NCI-H526 treated with DMSO at 0.1 percent for 48 hours (cell line): ENCODE measurements around the gene THOC5.
A peak's percentile ranks its signal among the peaks of the same experiment; 100 is the strongest.
"Not testable (repeated sequence)": the region's sequence is repeated elsewhere in the genome, so short reads cannot be mapped to it uniquely, and the experiment has no call there.

Source experiments
- DNase-seq: peaks from one replicate; lab custom pipeline; 2025; lab: John Stamatoyannopoulos, UW

THOC5 gene

DNA sequence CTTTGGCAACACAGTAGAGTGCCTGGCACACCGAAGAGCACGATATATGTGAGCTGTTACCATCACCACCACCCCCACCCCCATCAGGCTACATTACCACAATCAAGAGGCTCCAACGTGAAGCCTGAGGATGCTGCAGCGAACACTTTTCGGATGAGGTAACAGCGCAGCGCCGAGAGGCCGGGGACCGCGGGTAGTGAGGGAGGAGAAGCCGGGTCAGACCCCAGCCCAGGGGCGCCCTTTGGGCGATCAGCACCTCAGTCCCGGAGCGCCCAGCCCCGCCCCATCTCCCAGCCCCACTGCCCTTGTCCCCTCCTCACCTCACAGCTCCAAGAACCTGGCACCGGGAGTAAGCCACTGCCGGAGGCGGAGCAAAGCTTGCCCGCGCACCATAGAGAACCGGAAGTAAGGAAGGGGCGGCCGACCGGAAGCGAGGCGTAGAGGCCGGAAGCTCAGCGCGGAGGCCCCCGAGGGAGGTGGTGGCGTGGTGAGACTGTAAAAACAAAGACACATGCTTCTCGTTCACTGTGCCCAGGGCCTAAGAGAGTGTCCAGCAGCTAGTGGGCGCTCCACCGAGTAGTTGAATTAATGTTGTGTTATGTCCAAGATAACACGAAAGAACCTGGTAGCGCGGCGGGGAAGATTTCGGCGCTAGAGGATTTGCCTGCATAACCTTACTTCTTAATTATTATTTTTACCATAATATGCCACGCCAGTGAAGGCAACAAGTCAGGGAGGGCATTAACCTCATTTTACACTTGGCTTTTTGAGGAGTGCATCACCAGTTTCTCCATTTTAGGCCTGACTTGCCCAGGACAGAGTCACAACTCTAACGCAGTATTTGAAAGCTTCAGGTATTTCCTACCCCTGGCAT, at the start of gene THOC5:
TSS of gene THOC5 (minus strand) at position 407 of the 874 bp plus-strand sequence. CDS start 4,610 bp downstream, outside the sequence.
- peak; percentile 92 for DNase-seq

DNA sequence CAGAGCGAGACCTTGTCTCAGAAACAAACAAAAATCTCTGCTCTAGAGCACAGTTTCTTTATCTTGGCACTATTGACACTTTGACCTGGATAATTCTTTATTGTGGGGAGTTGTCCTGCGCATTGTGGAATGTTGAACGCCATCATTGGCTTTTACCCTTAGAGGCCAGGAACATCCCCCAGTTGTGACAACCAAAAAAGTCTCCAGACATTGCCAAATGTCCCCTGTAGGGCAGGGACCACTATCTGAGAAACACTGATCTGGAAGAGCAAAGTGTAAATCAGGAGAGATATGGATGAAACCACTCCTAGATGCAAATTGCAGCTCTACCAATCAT, 45.1 kb upstream of the THOC5 start:
- no peak for DNase-seq

DNA sequence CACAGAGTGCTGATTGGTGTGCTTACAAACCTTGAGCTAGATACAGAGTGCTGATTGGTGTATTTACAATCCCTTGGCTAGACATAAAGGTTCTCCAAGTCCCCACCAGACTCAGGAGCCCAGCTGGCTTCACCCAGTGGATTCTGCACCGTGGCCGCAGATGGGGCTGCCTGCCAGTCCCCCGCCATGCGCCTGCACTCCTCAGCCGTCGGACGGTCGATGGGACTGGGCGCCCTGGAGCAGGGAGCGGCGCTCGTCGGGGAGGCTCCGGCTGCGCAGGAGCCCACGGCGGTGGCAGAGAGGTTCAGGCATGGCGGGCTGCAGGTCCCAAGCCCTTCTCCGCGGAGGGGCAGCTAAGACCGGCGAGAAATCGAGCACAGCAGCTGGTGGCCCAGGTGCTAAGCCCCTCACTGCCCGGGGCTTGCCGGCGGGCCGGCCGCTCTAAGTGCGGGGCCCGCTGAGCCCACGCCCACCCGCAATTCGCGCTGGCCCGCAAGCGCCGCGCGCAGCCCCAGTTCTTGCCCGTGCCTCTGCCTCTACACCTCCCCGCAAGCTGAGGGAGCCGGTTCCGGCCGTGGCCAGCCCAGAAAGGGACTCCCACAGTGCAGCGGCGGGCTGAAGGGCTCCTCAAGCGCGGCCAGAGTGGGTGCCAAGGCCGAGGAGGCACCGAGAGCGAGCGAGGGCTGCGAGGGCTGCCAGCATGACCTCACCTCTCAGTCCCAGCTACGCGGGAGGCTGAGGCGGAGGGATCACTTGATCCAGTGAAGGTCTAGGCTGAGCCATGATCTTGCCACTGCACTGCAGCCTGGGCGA, 44.5 kb upstream of the THOC5 start:
- not testable (repeated sequence) for DNase-seq

DNA sequence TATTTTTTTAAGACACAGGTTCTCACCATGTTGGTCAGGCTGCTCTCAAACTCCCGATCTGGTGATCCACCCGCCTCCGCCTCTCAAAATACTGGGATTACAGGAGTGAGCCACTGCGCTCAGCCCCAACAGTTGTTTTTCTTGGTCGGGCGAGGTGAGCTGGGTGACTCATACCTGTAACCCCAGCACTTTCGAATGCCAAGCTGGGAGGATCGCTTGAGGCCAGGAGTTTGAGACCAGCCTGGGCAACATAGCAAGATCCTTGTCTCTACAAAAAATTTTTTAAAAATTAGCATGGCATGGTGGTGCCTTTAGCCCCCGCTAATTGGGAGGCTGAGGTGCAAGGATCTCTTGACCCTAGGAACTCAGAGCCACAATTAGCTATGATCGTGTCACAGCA, 42.9 kb upstream of the THOC5 start:
- DNase-seq: no peak

- DNase-seq: not testable (repeated sequence)
These were observed 40.9 kb upstream of the THOC5 start for GRCh38 chr22:29594447-29594846.

DNA sequence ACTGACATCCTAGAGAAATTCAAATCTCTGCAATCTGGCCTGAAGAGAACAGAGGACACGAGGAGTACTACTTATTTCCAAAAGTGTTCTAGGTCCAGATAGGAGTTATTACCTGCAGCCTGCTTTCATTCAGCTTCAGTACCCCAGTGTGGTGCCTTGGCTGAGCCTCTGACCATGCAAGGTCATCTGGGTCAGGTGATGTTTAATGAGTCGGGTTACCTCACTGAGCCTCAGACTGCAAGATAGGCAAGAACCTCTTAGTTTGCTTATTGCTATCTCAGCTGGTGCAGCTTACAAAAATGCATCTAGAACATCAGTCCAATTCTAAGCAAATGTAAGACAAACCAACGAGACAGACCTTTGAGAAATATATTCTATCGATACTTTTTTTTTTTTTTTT, 40.4 kb upstream of the THOC5 start:
- DNase-seq: no peak

DNA sequence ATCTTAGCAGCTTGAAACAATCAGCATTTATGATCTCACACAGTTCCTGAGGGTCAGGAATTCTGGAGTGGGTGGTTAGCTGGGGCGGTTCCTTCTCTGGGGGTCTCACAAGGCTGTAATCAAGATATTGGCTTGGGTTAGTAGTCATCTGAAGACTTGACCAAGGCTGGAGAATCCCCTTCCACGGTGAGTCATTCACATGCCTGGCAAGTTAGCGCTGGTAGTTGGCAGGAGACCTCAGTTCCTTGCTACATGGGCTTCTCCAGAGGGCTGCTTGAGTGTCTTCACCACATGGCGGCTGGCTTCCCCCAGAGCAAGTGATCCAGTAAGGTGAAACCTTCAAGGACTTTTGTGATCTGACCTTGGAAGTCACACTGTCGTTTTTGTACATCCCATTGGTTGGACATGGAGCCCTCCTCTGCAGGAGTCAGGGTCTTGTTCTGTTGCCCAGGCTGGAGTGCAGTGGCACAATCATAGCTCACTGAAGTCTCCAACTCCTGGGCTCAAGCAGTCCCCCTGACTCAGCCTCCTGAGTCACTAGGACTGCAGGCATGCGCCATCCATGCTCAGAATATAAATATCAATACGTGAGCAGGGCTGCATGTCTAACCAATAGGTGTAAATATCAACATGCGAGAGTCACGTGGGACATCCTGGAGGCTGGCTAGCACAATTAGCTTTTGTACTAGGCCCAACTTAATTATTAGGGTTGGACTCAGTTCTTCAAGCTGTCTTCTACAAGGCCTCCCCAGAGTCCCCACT, 34.6 kb upstream of the THOC5 start:
- no peak for DNase-seq

DNA sequence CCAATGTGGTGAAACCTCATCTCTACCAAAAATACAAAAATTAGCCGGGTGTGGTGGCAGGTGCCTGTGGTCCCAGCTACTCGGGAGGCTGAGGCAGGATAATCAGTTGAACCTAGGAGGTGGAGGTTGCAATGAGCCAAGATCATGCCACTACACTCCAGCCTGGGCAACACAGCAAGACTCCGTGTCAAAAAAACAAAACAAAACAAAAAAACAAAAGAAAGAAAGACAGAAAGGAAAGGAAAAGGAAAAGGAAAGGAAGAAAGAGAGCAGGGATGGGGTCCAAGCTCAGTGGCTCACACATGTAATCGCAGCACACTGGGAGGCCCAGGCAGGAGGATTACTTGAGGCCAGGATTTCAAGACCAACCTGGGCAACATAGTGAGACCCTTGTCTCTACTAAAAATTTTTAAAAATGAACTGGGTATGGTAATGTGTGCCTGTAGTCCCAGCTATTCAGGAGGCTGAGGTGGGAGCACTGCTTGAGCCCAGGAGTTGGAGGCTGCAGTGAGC, 32.7 kb upstream of the THOC5 start:
- not testable (repeated sequence) for DNase-seq

- no peak for DNase-seq
These were observed 31.4 kb upstream of the THOC5 start for GRCh38 chr22:29584975-29585374.

- peak; percentile 30 for DNase-seq
These were observed 28.2 kb upstream of the THOC5 start for GRCh38 chr22:29581799-29582198.

DNA sequence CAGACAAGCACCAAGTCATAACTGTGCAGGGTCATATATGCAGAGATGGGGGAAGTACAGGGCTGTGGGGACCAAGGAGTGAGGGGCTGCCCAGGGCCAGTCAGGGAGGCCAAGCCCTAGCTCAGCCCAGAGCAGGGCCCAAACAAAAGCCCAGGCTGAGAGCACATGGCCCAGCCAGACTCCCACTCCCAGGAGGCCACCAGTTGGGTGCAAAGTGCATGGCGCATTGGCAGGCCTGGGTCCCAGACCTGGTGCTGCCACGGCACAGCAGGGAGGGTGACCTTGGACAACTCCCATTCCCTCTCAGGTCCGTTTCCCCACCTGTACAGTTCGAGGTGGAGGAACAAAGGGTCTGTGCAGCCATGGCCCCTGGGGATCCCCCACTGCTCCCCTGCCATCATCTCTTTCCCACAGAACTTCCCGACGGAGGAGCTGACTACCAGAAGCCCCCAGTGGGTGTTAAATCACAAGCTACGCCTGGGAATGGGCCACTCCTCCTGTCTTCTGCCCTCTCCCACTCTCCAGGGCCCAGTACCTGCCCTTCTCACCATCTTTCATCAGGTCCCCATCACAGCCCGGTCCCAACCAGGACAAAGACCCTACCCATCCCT, 26.7 kb upstream of the THOC5 start:
- no peak for DNase-seq

- no peak for DNase-seq
These were observed 25.1 kb upstream of the THOC5 start for GRCh38 chr22:29578462-29579200.

DNA sequence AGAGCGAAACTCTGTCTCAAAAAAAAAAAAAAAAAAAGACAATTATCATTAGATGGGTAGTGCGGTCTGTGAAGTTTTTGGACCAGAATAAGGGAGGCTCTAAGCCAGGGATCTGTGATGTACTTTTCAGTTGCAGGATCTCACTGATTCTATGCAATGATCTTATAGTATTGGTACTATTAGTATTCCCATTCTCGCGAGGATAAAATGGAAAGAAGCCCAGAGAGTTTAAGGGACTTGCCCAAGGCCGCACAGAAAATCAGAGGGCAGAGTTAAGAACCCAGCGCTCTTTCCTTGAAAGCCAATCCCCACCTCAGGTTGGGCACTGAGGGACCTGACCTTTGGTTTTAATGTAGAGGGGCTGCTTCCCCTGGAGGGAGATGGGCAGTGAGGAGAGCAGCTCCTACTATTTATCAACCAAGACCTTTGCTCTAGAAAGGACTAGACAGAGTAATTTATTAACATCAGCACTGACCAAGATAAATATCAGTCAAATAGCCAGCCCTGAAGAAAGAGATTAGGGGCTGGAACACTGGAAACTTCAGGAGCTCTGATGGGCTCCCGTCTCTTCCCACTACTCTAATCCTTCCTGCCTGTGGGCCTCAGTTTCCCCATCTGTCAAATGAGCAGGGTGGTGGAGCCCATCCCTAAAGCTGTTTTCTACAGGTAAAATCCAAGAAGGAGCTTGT, 21.3 kb upstream of the THOC5 start:
- DNase-seq: no peak

DNA sequence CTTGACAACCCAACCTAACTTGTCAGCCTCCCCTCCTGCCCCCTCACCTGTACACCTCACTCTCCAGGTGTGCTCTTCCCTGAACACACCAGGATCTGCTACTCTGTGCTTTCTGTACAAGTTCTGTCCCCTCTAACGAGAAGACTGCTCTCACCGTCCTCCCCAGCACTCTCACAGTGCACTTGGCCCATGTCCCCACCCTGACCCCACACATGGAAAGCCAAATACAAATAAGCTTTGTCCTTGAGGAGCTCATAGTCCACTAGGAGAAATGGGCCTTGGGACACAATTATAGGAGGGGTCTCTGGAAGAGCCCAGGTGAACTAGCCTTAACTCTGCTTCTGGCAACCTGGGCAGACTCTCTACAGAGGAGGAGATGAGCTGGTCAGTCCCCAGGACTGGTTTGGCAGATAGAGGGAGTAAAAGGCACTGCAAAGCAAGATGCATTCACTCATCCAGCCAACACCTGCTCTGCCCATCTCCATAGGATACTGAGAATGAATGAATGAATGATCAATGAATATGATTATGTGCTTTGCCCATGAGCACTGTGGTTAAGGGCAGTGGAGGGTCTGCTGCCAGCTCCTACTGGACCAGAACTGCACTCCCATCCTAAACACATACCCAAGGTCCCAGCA, 17.5 kb upstream of the THOC5 start:
- DNase-seq: no peak

- no peak for DNase-seq
These were observed 16.9 kb upstream of the THOC5 start for GRCh38 chr22:29570456-29570855.

GRCh38 chr22:29569011-29569678, 15.6 kb upstream of the THOC5 start:
- DNase-seq: no peak

DNA sequence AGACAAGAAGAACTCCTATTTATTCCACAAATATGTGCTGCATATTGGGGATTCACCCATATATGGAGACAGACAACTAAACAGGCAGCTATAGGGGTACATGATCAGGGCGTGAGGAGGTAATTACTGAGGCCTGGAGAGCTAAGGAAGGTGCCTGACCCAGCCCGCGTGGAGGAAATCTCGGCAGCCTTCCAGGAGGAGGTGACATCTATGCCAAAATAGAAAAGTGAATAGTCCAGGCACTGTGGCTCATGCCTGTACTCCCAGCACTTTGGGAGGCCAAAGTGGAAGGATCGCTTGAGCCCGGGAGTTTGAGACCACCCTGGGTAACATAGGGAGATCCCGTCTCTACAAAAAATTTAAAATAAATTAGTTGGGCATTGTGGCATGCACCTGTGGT, 13.8 kb upstream of the THOC5 start:
- no peak for DNase-seq

GRCh38 chr22:29566513-29566912, 13.0 kb upstream of the THOC5 start:
- DNase-seq: not testable (repeated sequence)
